Omental fat pad (tissue), 4 donors: ENCODE measurements around the gene IFNAR2. TPM values are rescaled to one million over a fixed set of nuclear protein-coding genes. Genes with fewer than 3 reads are reported as not detected.
A peak's percentile ranks its signal among the peaks of the same experiment; 100 is the strongest.

Experiments used
- ATAC-seq: fragments of 150-250 bp; one replicate; pipeline ENCODE4 v1.9.1; 2016; ENCODE audit warnings: mild to moderate bottlenecking, moderate library complexity; ENCODE audit not compliant: low FRiP score
- DNase-seq: peaks from one replicate; pipeline ENCODE4 v3.0.0-alpha.2; 2019; ENCODE audit warnings: low spot score
- CTCF ChIP-seq, 3 donors: fragments of 450-650 bp; IDR thresholded peaks; one replicate each; pipeline ENCODE4 v1.5.1; 2016 to 2017; ENCODE audit warnings: antibody characterized with exemption in 3 of 3, mild to moderate bottlenecking in 3 of 3, moderate library complexity in 2 of 3
- total RNA-seq, 4 donors: library from RNA; depleted of rRNA; stranded (reverse); fragments of >200 nt; gene quantifications; one replicate each; pipeline ENCODE4 v1.1.0, GENCODE V29; 2016

Gene IFNAR2
- total RNA-seq, 4 donors from 2014 or later, result 13.5 to 32.9 (median 26.2) TPM

DNA sequence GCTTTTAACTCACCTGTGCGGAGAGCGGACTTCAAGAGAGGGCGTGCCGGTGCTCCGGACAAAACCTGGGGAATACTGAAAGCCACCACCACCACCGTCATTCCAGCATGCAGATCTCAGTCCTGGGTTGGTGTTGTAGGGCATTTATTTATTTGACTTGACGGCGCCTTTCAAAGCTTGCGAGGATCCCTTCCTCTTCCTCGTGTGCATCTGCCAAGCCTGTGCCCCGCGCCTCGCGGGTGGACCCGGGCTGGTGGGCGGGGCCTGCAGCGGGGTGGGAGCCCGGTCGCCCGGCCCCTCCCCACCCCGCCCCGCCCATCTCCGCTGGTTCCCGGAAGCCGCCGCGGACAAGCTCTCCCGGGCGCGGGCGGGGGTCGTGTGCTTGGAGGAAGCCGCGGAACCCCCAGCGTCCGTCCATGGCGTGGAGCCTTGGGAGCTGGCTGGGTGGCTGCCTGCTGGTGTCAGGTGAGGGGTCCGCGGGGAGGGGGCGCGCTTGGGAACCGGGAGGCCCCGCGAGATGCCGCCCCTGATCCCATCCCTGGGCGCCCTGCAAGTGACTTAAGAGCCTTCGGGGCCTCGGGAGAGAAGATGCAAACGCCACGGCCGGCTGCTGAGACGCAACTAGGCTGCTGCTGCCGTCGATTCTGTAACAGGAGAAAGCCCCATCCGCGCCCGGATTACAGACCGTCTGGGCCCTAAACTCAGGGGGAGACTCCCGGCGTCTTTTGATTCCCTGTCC lies 36.5 kb downstream of the IFNAR2 start, which contains the start of gene IL10RB:
Gene IL10RB (plus strand): TSS at position 318 of the 739 bp plus-strand sequence. CDS start 99 bp downstream, at position 417.
- DNase-seq, result peak; percentile 42
- no peak for TF ChIP-seq CTCF (IDR thresholded peaks at IDR 0.05)
- ATAC-seq, result peak; percentile 90

DNA sequence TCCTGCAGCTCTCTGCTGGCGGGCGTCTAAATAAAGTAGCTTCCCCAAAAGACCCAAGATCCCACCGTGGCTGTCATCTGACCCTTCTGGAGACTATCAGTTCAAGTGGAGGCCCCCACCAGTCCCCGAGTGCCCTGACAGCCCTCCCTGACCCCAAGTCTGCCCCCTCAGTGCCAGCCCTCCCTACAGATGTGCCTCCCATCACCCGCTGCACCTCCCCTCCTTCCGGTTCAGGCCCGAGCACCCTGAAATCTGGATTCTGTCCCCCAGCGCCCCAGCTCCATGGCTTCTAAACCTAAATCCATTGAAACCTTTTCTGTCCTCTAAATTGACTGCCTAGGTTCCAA lies 37.0 kb downstream of the IFNAR2 start:
- no peak for DNase-seq
- no peak for TF ChIP-seq CTCF (IDR thresholded peaks at IDR 0.05)
- peak; percentile 19 for ATAC-seq

DNA sequence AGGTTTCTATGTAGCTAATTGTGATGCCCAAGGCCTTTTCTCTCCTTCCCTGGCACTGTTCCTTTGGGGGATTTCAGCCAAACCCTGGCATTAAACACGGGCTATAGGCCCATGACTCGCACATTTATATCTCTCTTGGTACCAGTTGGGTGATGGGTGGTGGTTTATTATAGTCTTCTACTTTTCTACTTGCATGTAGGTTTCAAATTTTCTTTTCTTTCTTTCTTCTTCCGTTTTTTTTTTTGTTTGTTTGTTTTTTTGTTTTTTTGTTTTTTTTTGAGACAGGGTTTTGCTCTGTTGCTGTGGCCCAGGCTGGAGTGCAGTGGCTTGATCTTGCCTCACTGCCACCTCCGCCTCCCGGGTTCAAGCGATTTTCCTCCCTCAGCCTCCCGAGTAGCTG lies 37.5 kb downstream of the IFNAR2 start:
- no peak for TF ChIP-seq CTCF (IDR thresholded peaks at IDR 0.05)
- ATAC-seq (no peak), DNase-seq (no peak)

DNA sequence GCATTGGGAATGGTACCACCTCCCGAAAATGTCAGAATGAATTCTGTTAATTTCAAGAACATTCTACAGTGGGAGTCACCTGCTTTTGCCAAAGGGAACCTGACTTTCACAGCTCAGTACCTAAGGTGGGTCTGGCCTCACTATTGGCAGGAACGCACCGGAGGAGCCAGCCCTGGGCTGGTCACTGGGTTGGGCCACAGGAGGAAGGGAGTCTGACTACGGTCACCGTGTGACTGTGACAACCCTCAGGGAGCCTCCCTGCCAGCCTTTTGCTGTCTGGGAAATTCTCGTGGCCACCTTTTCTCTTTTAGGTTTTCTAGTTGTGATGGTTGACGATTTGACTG lies 38.6 kb downstream of the IFNAR2 start:
- ATAC-seq (no peak), DNase-seq (no peak)

GRCh38 chr21:33268737-33269441 lies 39.2 kb downstream of the IFNAR2 start:
- no peak for TF ChIP-seq CTCF (IDR thresholded peaks at IDR 0.05)
- ATAC-seq (no peak), DNase-seq (no peak)

More for the DNA sequence above, 38.6 kb downstream of the IFNAR2 start:
- TF ChIP-seq CTCF (IDR thresholded peaks at IDR 0.05), result no peak

DNA sequence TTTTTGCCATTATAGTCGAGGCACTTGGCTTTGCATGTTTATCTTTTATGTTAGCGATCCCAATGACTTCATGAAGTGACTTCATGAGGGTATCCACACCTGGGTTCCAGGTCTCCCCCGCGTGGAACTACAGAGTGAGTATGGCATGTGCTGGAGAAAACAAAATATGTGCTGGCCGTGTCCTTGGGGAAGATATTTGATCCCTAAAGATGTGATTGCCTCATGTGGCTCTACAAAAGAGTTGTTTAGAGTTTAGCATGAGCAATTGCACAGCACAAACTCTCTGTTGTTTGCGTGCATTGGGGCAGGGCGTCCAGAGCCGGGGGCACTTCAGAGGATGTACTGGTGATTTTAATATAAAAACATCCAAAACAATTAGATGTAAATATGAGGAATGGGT lies 41.2 kb downstream of the IFNAR2 start:
- DNase-seq (no peak), ATAC-seq (no peak)
- no peak for TF ChIP-seq CTCF (IDR thresholded peaks at IDR 0.05)

GRCh38 chr21:33273044-33273443 lies 43.3 kb downstream of the IFNAR2 start:
- TF ChIP-seq CTCF (IDR thresholded peaks at IDR 0.05), result no peak
- ATAC-seq, result no peak
- DNase-seq, result no peak
